ENCODE results near the gene DHX34.
A peak's percentile ranks its signal among the peaks of the same experiment; 100 is the strongest.
"Not testable (repeated sequence)": the region's sequence is repeated elsewhere in the genome, so short reads cannot be mapped to it uniquely, and the experiment has no call there.

Gene DHX34

GRCh38 chr19:47331931-47332547 is 17.1 kb upstream of the DHX34 start, which contains the start of gene C5AR2:
TSS of gene C5AR2 (plus strand) at chr19:47332175. CDS start at chr19:47340800, 8,625 bp downstream.
- no peak for DNase-seq

- DNase-seq = peak; percentile 40
Observed at GRCh38 chr19:47336765-47337718, 12.1 kb upstream of the DHX34 start.

- DNase-seq = no peak
Observed at GRCh38 chr19:47339196-47339880, 9.8 kb upstream of the DHX34 start.

GRCh38 chr19:47340477-47341208 is 8.5 kb upstream of the DHX34 start:
- no peak for DNase-seq

GRCh38 chr19:47341734-47342133 is 7.4 kb upstream of the DHX34 start:
- no peak for DNase-seq

- no peak for DNase-seq
Observed at GRCh38 chr19:47343194-47343802, 5.8 kb upstream of the DHX34 start.

- DNase-seq = no peak
Observed at GRCh38 chr19:47344425-47344824, 4.7 kb upstream of the DHX34 start.

GRCh38 chr19:47346024-47346423 is 3.1 kb upstream of the DHX34 start:
- not testable (repeated sequence) for DNase-seq

- no peak for DNase-seq
Observed at GRCh38 chr19:47350630-47351029, 1.5 kb downstream of the DHX34 start.

- DNase-seq = no peak
Observed at GRCh38 chr19:47351548-47351947, 2.4 kb downstream of the DHX34 start.

- DNase-seq = no peak
Observed at GRCh38 chr19:47352095-47352494, 3.0 kb downstream of the DHX34 start.

GRCh38 chr19:47353307-47353712 is 4.2 kb downstream of the DHX34 start:
- no peak for DNase-seq

GRCh38 chr19:47356900-47357299 is 7.8 kb downstream of the DHX34 start:
- DNase-seq = no peak

- no peak for DNase-seq
Observed at GRCh38 chr19:47357788-47358680, 8.9 kb downstream of the DHX34 start.

- DNase-seq = no peak
Observed at GRCh38 chr19:47358936-47359335, 9.8 kb downstream of the DHX34 start.

- no peak for DNase-seq
Observed at GRCh38 chr19:47362321-47362720, 13.2 kb downstream of the DHX34 start.

- no peak for DNase-seq
Observed at GRCh38 chr19:47363758-47364531, 14.8 kb downstream of the DHX34 start.

GRCh38 chr19:47365455-47365854 is 16.3 kb downstream of the DHX34 start:
- DNase-seq = not testable (repeated sequence)

- DNase-seq = no peak
Observed at GRCh38 chr19:47370045-47370611, 21.0 kb downstream of the DHX34 start.

- DNase-seq = no peak
Observed at GRCh38 chr19:47371261-47371660, 22.1 kb downstream of the DHX34 start.

Data from CD4-positive, alpha-beta T cell treated with Interleukin-6 for 4 hours (primary cell).